Activated T-helper 17 cell treated with anti-CD3 and anti-CD28 coated beads, Interleukin-2, amount 50 U/mL, for 72 hours (primary cell): ENCODE measurements around the gene RNF213. TPM values are rescaled to one million over a fixed set of nuclear protein-coding genes. Genes with fewer than 3 reads are reported as not detected.
A peak's percentile ranks its signal among the peaks of the same experiment; 100 is the strongest.

Source experiments
- ATAC-seq: fragments of 150-1000 bp; cut with Tn5 transposase; replicated peaks from 2 replicates; pipeline ENCODE4 v1.10.0; 2021; ENCODE audit warnings: mild to moderate bottlenecking, moderate library complexity
- H3K27ac Mint-ChIP-seq: one replicate; pipeline ENCODE4 v1.8.0; 2022; ENCODE audit warnings: mixed read lengths
- H3K27me3 Mint-ChIP-seq: one replicate; pipeline ENCODE4 v1.8.0; 2022; ENCODE audit warnings: mixed read lengths
- H3K36me3 Mint-ChIP-seq: one replicate; pipeline ENCODE4 v1.8.0; 2022; ENCODE audit warnings: low read depth, mild to moderate bottlenecking, mixed read lengths
- H3K4me1 Mint-ChIP-seq: one replicate; pipeline ENCODE4 v1.8.0; 2022; ENCODE audit warnings: mixed read lengths
- H3K4me3 Mint-ChIP-seq: one replicate; pipeline ENCODE4 v1.8.0; 2022; ENCODE audit warnings: mild to moderate bottlenecking, mixed read lengths
- H3K9me3 Mint-ChIP-seq: one replicate; pipeline ENCODE4 v1.8.0; 2022; ENCODE audit warnings: mixed read lengths
- total RNA-seq, 2 donors: library from RNA; stranded (reverse); gene quantifications; one replicate each; pipeline ENCODE4 v1.2.3, GENCODE V29; 2022

Gene RNF213
- total RNA-seq, 2 donors from 2014 or later = 1,022 to 1,405 TPM

DNA sequence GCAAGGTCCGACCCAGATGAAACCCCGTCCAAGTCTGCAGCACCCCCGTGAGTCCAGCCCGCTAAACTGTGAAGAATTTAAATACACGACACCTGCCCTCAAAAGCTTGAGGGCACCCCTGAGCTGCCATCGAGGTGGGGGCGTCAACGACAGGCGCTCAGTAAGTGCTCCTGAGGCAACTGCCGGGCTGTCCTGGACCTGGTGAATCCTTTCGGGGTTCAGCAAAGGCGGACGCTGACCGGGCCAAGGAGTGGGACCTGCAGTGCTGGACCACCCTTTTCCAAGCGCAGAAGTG lies 153.8 kb downstream of the RNF213 start:
- ATAC-seq = no peak
- peak overlapping the region; percentile 47 for H3K27ac Mint-ChIP-seq
- H3K27me3 Mint-ChIP-seq = peaks cover 5% of the 10 kb centered on the region

DNA sequence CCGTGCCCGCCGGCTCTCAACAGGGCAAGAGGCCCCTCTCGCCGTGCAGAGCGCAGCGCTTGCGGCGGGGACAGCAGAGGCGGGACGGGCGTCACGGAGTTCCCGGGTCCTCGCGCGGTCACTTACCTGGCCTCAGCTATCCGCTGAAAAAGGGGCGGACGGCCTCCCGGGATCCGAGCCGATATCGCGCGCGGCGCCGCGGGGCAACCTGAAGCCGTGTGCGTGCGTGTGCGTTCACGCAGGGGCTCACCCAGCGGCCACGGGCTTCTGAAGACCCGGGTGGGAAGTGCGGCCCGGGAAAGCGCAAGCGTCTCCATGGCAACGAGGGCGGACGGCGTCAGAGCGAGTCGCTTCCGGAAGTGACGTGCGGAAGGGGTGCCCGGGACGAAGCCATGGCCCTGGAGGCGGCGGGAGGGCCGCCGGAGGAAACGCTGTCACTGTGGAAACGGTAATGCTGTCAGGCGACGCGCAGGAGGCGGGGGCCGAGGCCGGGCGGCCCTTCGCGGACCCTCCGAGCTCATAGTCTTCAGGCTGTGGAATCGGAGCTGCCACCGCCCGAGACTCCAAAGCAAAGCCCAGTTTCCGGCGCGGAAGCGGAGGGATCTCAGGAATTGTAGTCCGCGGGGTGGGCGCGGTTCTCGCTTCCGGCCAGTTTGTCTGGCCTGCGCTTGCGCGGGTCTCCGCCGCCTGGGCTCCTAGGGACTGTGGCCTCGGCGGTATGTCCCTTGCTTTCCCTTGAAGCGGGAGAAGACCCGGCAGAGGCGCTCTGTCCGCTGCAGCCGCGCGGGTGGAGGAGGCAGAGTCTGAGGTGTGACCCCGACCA lies 154.4 kb downstream of the RNF213 start, which contains the start of gene ENDOV:
Gene ENDOV (plus strand): TSS at position 365 of the 823 bp plus-strand sequence. CDS start 28 bp downstream, at position 393.
- Mint-ChIP-seq H3K27me3 (peaks cover 5% of the 10 kb centered on the region), H3K4me1 (peaks cover 17% of the 10 kb centered on the region), H3K4me3 (peak within 1 kb of the TSS; percentile 81), H3K9me3 (no peaks in the 10 kb centered on the region), H3K27ac (peak within 1 kb of the TSS; percentile 47), H3K36me3 (peaks cover 5% of the 10 kb centered on the region)
- peak; percentile 97 for ATAC-seq

More for the DNA sequence above, 153.8 kb downstream of the RNF213 start:
- Mint-ChIP-seq H3K4me1 (peaks cover 17% of the 10 kb centered on the region), H3K36me3 (no peaks in the 10 kb centered on the region), H3K4me3 (peak overlapping the region; percentile 81), H3K9me3 (no peaks in the 10 kb centered on the region)

DNA sequence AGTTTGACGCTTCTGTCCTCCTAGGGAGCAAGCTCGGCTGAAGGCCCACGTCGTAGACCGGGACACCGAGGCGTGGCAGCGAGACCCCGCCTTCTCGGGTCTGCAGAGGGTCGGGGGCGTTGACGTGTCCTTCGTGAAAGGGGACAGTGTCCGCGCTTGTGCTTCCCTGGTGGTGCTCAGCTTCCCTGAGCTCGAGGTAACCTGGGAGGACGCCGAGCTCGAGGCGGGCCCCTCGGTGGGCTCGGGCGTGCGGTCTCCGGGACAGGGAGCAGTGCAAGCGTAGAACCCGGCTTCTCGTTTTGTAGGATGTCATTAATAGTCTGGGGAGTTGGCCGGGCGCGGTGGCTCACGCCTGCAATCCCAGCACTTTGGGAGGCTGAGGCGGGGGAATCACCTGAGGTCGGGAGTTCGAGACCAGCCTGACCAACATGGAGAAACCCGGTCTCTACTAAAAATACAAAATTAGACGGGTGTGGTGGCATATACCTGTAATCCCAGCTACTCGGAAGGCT lies 155.0 kb downstream of the RNF213 start:
- no peaks in the 10 kb centered on the region for H3K9me3 Mint-ChIP-seq
- H3K4me3 Mint-ChIP-seq = peak overlapping the region; percentile 81
- H3K4me1 Mint-ChIP-seq = peaks cover 17% of the 10 kb centered on the region
- peaks cover 5% of the 10 kb centered on the region for H3K36me3 Mint-ChIP-seq
- no peak for ATAC-seq
- H3K27ac Mint-ChIP-seq = peak overlapping the region; percentile 47
- peaks cover 5% of the 10 kb centered on the region for H3K27me3 Mint-ChIP-seq

DNA sequence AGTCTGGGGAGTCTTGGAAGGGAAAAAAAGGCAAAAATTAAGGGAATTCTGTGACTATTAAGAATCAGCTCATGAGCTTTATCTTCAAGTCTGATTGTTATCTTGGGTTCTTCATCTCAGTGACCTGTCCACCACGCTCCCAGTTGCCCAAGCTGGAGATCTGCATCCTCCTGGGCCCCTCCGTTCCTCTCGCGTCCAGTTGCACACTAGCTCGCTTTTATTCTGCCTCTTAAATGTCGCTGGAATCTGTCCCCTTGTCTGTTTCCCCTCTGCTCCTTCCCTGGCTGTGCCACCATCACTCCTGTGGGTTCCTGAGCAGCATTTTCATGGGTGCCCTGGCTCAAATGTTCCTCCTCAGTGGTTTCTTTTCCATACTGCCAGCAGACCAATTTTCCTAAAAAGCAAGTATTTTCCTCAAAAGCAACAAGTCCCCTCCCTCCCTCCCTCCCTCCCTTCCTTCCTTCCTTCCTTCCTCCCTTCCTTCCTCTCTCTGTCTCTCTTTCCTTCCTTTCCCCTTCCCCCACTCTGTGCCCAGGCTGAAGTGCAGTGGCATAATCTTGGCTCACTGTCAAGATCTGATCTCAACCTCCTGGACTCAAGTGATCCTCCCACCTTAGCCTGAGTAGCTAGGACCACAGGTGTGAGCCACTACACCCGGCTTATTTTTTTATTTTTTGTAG lies 155.7 kb downstream of the RNF213 start:
- H3K36me3 Mint-ChIP-seq = peaks cover 5% of the 10 kb centered on the region
- peaks cover 5% of the 10 kb centered on the region for H3K27me3 Mint-ChIP-seq
- H3K9me3 Mint-ChIP-seq = no peaks in the 10 kb centered on the region
- no peak for ATAC-seq
- peak overlapping the region; percentile 78 for H3K27ac Mint-ChIP-seq
- peaks cover 17% of the 10 kb centered on the region for H3K4me1 Mint-ChIP-seq
- H3K4me3 Mint-ChIP-seq = peak overlapping the region; percentile 81

DNA sequence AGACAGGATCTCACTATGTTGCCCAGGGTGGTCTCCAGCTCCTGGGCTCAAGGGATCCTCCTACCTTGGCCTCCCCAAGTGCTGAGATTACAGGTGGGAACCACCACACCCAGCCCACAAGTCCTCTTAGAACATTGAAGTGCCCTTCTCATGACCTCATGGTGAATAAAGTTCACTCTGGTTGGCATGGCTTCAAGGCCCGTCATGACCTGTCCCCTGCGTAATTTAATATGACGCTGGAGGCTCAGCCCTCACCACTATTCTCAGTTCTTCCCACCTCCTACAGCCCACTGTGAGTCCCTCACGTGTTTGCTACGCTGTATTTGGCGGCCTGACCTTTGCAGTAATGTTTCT lies 156.3 kb downstream of the RNF213 start:
- no peak for ATAC-seq
- no peaks in the 10 kb centered on the region for H3K9me3 Mint-ChIP-seq
- H3K27me3 Mint-ChIP-seq = peaks cover 5% of the 10 kb centered on the region
- H3K4me1 Mint-ChIP-seq = peaks cover 17% of the 10 kb centered on the region
- peak overlapping the region; percentile 81 for H3K4me3 Mint-ChIP-seq
- no peak overlapping the region for H3K27ac Mint-ChIP-seq
- H3K36me3 Mint-ChIP-seq = peaks cover 5% of the 10 kb centered on the region

DNA sequence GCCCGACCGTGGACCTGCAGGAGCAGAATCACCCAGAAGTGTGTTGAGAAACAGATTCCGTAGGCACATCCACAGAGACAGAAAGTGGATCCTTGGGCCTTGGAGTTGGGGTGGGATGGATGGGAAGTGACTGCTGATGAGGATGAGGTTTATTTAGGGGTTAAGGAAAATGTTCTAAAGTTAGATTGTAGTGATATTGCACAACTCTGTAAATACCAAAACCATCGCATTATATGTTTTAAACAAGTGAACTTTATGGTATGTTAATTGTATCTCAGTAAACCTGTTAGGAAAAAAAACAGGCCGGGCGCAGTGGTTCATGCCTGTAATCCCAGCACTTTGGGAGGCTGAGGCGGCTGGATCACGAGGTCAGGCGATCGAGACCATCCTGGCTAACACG lies 157.9 kb downstream of the RNF213 start:
- Mint-ChIP-seq H3K4me3 (no peak overlapping the region), H3K4me1 (peaks cover 17% of the 10 kb centered on the region), H3K9me3 (no peaks in the 10 kb centered on the region), H3K36me3 (peaks cover 5% of the 10 kb centered on the region), H3K27ac (no peak overlapping the region), H3K27me3 (peaks cover 5% of the 10 kb centered on the region)
- ATAC-seq = no peak

DNA sequence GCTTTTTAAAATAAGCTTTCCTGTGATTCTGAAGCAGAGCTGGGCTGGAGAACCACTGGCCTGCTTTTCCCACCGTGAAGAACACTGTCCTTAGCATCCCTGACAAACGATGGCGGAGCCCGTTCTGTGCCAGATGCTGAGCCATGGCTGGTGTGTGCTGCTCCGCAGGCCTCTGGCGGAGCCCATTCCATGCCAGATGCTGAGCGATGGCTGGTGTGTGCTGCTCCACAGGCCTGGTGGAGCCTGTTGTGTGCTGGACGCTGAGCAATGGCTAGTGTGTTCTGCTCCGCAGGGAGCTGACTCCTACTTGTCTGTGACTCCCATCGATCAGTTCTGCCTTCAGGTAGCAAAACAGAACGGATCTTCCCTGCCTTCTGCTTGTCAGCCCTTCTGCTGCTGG lies 158.6 kb downstream of the RNF213 start:
- H3K9me3 Mint-ChIP-seq = no peaks in the 10 kb centered on the region
- H3K4me3 Mint-ChIP-seq = no peak overlapping the region
- peaks cover 5% of the 10 kb centered on the region for H3K36me3 Mint-ChIP-seq
- peaks cover 13% of the 10 kb centered on the region for H3K4me1 Mint-ChIP-seq
- ATAC-seq = no peak
- H3K27ac Mint-ChIP-seq = no peak overlapping the region
- peaks cover 1% of the 10 kb centered on the region for H3K27me3 Mint-ChIP-seq

DNA sequence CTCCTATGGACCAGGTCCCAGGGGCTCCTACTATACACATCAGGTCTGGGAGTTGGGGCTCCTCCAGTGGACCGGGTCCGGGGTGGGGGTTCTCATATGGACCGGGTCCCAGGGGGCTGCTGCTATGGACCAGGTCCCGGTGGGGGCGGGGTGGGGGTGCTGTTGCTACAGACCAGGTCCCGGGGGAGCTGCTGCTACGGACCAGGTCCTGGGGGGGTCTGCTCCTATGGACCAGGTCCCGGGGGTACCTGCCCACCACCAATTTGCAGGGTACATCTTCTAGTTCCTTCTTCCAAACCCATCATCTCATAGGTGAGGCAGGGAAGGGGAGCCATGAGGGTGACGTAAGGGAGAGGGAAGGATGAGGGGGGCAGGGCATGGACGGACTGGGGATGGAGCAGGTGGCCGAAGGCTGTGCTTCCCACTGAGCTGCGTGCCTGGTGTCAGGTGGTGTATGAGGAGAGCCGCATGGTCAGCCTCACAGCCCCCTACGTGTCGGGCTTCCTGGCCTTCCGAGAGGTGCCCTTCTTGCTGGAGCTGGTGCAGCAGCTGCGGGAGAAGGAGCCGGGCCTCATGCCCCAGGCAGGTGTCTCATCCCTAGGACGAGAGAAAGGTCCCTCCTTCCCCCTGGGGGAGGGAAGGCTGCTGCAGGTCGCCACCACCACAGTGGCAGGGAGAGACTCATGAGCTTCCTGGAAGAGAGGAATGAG lies 160.9 kb downstream of the RNF213 start:
- Mint-ChIP-seq H3K4me1 (peaks cover 6% of the 10 kb centered on the region), H3K9me3 (no peaks in the 10 kb centered on the region), H3K36me3 (peaks cover 5% of the 10 kb centered on the region), H3K27ac (no peak overlapping the region), H3K4me3 (no peak overlapping the region), H3K27me3 (no peaks in the 10 kb centered on the region)
- no peak for ATAC-seq

DNA sequence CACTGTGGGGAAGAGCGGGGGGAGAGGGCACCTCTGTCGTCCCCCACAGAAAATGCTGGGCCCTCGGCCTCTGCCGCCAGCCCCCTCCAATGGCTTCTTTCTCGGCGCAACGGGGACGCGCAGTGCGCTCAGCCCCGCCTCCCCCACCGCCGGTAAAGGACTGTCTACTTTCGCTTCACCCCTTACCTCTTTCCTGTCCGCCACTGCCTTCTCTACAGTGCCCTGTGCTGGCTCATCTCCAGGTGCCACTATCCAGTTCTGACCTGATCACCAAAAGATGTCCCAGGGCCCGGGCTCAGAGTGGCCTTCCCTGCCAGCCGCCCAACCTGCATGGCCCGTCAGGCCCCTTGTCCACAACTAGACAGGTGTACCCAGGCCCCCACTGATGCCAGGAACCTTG lies 161.6 kb downstream of the RNF213 start:
- Mint-ChIP-seq H3K9me3 (no peaks in the 10 kb centered on the region), H3K4me3 (no peak overlapping the region), H3K27ac (no peak overlapping the region), H3K27me3 (no peaks in the 10 kb centered on the region), H3K36me3 (peaks cover 5% of the 10 kb centered on the region), H3K4me1 (no peaks in the 10 kb centered on the region)
- no peak for ATAC-seq

DNA sequence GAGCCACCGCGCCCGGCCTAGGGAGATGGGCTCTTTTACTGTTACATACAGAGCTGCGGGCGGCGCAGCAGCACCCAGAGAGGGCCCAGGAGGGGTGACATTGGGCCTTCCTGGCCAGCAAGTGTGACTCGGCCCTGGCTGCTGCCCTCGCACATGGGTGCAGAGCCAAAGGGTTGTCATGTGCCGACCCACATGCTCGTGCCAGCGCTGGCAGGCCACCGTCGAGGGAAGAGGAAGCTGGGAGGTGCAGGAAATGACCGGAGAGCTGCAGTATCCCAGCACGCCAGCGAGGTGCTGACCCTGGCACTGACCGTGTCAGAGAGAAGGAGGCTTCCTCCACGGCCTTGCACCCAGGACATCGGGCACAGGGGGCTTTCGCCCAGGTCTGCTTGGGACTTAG lies 162.3 kb downstream of the RNF213 start:
- no peak for ATAC-seq
- Mint-ChIP-seq H3K4me1 (no peaks in the 10 kb centered on the region), H3K4me3 (no peak overlapping the region), H3K36me3 (peaks cover 5% of the 10 kb centered on the region), H3K27ac (no peak overlapping the region), H3K27me3 (no peaks in the 10 kb centered on the region), H3K9me3 (no peaks in the 10 kb centered on the region)

DNA sequence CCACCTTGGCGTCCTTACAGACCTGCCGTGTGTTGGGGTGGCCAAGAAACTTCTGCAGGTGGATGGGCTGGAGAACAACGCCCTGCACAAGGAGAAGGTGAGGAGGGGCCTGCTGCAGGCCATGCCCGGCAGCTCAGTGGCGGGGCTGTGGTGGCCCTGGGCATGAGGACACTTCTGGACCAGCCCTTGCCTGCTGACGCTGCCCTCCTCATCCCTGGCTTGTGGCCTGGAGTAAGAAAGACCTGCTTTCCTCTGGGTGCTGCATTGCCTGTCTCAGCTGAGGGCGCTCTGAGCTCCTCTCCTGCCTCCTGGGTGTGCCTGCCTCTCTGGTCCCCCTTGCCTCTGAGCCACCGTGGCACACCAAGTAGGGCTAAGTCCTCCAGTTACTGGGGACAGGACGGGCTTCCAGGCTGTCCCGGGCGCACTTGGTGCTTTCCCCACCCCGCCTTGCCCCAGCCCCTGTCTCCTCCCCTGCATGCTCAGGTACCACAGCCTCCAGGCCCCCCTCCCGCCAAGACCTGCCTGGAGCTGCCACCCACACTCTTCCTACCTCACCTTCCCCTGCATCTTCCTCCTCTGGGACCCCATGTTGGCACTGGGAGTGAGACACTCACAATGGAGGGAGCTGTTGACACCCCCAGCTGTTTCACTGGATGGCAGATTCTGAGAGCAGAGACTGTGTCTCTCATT lies 163.0 kb downstream of the RNF213 start:
- Mint-ChIP-seq H3K27ac (no peak overlapping the region), H3K27me3 (no peaks in the 10 kb centered on the region), H3K4me3 (no peak overlapping the region), H3K9me3 (no peaks in the 10 kb centered on the region), H3K36me3 (peaks cover 5% of the 10 kb centered on the region), H3K4me1 (no peaks in the 10 kb centered on the region)
- ATAC-seq = no peak

DNA sequence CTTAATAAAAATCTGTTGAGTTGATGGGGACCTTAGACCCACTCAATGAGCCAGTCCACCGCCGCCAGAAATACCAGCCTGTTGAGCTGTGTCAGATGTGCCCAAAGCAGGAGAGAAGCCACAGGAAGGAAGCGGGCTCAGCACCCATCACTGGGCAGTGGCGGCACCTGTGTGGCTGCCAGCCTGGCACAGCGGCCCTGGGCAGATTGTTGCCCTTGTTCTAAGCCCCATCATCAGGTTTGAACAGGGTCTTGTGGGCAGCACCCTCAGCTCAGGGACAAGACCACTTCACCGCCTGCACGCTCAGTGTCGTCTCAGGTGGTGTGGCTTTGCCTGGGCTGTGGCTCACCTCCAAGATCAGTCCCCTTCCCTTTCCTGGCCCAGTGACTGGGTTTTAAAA lies 163.6 kb downstream of the RNF213 start:
- no peak overlapping the region for H3K4me3 Mint-ChIP-seq
- no peaks in the 10 kb centered on the region for H3K27me3 Mint-ChIP-seq
- peaks cover 5% of the 10 kb centered on the region for H3K36me3 Mint-ChIP-seq
- H3K27ac Mint-ChIP-seq = no peak overlapping the region
- no peak for ATAC-seq
- H3K4me1 Mint-ChIP-seq = no peaks in the 10 kb centered on the region
- H3K9me3 Mint-ChIP-seq = no peaks in the 10 kb centered on the region

DNA sequence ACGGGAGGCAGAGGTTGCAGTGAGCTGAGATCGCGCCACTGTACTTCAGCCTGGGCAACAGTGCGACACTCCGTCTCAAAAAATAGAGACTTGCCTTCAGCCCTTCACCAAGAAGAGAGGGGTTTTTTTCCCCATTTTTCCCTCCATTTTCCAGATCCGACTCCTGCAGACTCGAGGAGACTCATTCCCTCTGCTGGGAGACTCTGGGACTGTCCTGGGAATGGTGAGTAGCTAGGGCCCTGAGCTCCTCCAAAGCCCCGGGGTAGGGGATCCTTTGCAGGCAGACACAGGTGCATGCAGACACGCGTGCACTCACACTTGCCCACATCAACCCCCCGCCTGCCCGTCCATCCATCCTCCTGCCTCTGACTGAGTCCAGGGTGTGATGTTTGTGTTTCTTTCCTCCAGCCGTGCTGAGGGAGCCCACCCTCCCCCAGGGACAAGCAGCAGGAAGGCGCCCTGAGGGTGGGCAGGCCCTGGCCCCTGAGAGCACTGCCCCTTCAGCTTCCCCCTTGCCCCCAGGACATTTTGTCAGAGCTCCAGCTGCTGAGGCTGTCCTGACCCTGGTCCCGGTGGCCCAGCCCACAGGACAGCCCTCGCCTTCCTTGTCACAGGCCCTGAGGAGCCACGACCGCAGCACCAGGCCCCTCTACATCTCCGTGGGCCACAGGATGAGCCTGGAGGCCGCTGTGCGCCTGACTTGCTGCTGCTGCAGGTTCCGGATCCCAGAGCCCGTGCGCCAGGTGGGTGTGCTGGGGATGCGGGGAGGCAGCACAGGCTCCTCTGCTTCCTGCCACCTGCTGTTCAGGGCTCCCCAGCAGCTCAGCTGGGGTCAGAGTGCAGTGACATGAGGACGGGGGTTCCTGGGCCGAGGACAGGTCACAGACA lies 164.5 kb downstream of the RNF213 start:
- no peaks in the 10 kb centered on the region for H3K9me3 Mint-ChIP-seq
- no peaks in the 10 kb centered on the region for H3K27me3 Mint-ChIP-seq
- H3K27ac Mint-ChIP-seq = no peak overlapping the region
- no peak overlapping the region for H3K4me3 Mint-ChIP-seq
- H3K36me3 Mint-ChIP-seq = no peaks in the 10 kb centered on the region
- no peaks in the 10 kb centered on the region for H3K4me1 Mint-ChIP-seq
- ATAC-seq = no peak
